ENCODE measurements around the gene NHSL1.

GRCh38 chr6:138485586-138486248 is 13.6 kb downstream of the NHSL1 start:
- TF ChIP-seq, protein P1, sequence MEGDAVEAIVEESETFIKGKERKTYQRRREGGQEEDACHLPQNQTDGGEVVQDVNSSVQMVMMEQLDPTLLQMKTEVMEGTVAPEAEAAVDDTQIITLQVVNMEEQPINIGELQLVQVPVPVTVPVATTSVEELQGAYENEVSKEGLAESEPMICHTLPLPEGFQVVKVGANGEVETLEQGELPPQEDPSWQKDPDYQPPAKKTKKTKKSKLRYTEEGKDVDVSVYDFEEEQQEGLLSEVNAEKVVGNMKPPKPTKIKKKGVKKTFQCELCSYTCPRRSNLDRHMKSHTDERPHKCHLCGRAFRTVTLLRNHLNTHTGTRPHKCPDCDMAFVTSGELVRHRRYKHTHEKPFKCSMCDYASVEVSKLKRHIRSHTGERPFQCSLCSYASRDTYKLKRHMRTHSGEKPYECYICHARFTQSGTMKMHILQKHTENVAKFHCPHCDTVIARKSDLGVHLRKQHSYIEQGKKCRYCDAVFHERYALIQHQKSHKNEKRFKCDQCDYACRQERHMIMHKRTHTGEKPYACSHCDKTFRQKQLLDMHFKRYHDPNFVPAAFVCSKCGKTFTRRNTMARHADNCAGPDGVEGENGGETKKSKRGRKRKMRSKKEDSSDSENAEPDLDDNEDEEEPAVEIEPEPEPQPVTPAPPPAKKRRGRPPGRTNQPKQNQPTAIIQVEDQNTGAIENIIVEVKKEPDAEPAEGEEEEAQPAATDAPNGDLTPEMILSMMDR (IDR thresholded peaks at IDR 0.05): no peak
- no peak for TF ChIP-seq POLR2A (IDR thresholded peaks at IDR 0.05)
